Measurements from ENCODE around the gene PDLIM5.

PDLIM5 gene

GRCh38 chr4:94574050-94574449 lies 122.3 kb downstream of the PDLIM5 start:
- no peak overlapping the region for H2AFZ ChIP-seq
- TF ChIP-seq CTCF (IDR thresholded peaks at IDR 0.05) = no peak
- H3K36me3 ChIP-seq (ENCODE audit: control insufficient read depth, insufficient read depth, low read length) = no peaks in the 10 kb centered on the region
- no peaks in the 10 kb centered on the region for H3K79me2 ChIP-seq
- no peak overlapping the region for H3K4me2 ChIP-seq (ENCODE audit: low read length)
- no peaks in the 10 kb centered on the region for H3K27me3 ChIP-seq (ENCODE audit: control insufficient read depth, insufficient read depth, low read length)
- H3K4me1 ChIP-seq = no peaks in the 10 kb centered on the region
- no peaks in the 10 kb centered on the region for H3K9me3 ChIP-seq (ENCODE audit: control insufficient read depth, low read length)
- no peak overlapping the region for H3K4me3 ChIP-seq (ENCODE audit: low read depth, low read length)
- H3K9ac ChIP-seq = no peak overlapping the region
- no peak overlapping the region for H3K27ac ChIP-seq

DNA sequence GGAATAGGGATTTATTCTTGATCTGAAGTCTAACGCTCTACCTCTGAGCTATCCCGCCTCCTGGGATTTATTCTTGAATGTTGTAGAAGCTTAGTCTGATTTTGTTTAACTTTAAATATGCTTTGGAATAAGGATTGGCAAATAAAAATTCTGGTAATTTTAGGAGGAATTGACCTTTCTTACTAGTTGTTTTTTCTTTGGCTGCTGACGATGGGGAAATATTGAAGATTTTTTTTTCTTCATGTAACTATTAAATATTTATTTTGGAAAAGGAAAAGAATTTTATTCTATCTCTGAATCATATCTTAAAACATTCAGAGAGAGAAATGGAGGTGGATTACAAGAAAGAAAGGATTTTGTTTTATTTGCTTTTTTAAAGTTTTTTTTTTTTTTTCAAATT lies 122.9 kb downstream of the PDLIM5 start:
- Histone ChIP-seq H3K9me3 (ENCODE audit: control insufficient read depth, low read length) (no peaks in the 10 kb centered on the region), H3K79me2 (no peaks in the 10 kb centered on the region), H3K36me3 (ENCODE audit: control insufficient read depth, insufficient read depth, low read length) (no peaks in the 10 kb centered on the region), H2AFZ (no peak overlapping the region), H3K4me1 (no peaks in the 10 kb centered on the region), H3K9ac (no peak overlapping the region), H3K27me3 (ENCODE audit: control insufficient read depth, insufficient read depth, low read length) (no peaks in the 10 kb centered on the region), H3K27ac (no peak overlapping the region), H3K4me3 (ENCODE audit: low read depth, low read length) (no peak overlapping the region), H3K4me2 (ENCODE audit: low read length) (no peak overlapping the region)
- no peak for TF ChIP-seq CTCF (IDR thresholded peaks at IDR 0.05)

DNA sequence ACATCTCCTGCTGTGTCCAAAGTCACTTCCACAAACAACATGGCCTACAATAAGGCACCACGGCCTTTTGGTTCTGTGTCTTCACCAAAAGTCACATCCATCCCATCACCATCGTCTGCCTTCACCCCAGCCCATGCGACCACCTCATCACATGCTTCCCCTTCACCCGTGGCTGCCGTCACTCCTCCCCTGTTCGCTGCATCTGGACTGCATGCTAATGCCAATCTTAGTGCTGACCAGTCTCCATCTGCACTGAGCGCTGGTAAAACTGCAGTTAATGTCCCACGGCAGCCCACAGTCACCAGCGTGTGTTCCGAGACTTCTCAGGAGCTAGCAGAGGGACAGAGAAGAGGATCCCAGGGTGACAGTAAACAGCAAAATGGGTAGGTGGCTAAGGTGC lies 123.9 kb downstream of the PDLIM5 start:
- no peaks in the 10 kb centered on the region for H3K79me2 ChIP-seq
- H3K9ac ChIP-seq = no peak overlapping the region
- H3K4me3 ChIP-seq (ENCODE audit: low read depth, low read length) = no peak overlapping the region
- H3K4me1 ChIP-seq = no peaks in the 10 kb centered on the region
- H2AFZ ChIP-seq = no peak overlapping the region
- no peak overlapping the region for H3K4me2 ChIP-seq (ENCODE audit: low read length)
- no peak overlapping the region for H3K27ac ChIP-seq
- H3K9me3 ChIP-seq (ENCODE audit: control insufficient read depth, low read length) = no peaks in the 10 kb centered on the region
- no peaks in the 10 kb centered on the region for H3K36me3 ChIP-seq (ENCODE audit: control insufficient read depth, insufficient read depth, low read length)
- no peaks in the 10 kb centered on the region for H3K27me3 ChIP-seq (ENCODE audit: control insufficient read depth, insufficient read depth, low read length)
- no peak for TF ChIP-seq CTCF (IDR thresholded peaks at IDR 0.05)

GRCh38 chr4:94576210-94576609 lies 124.5 kb downstream of the PDLIM5 start:
- Histone ChIP-seq H3K27me3 (ENCODE audit: control insufficient read depth, insufficient read depth, low read length) (no peaks in the 10 kb centered on the region), H3K4me2 (ENCODE audit: low read length) (no peak overlapping the region), H3K79me2 (no peaks in the 10 kb centered on the region), H3K4me3 (ENCODE audit: low read depth, low read length) (no peak overlapping the region), H3K4me1 (no peaks in the 10 kb centered on the region), H2AFZ (no peak overlapping the region), H3K9me3 (ENCODE audit: control insufficient read depth, low read length) (no peaks in the 10 kb centered on the region), H3K36me3 (ENCODE audit: control insufficient read depth, insufficient read depth, low read length) (no peaks in the 10 kb centered on the region), H3K9ac (no peak overlapping the region), H3K27ac (no peak overlapping the region)
- no peak for TF ChIP-seq CTCF (IDR thresholded peaks at IDR 0.05)

DNA sequence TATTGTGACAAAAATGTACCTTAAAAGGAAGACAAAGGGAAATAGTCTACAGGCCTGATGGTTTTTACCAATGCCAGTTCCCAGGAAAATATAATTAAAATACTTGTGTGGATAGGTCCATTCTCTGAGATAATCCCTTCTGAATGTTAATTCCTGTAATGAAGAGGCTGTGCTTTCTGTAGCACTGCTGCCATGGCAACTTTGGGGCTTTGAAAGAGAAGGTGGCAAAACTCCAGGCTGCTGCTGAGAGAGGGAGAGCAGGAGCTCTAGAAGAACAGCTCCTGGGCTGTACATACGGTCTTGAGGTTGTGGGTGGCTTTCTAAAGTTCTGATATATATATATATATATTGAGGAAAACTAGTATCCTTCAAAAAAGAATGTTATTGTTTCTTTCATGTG lies 125.4 kb downstream of the PDLIM5 start:
- H3K4me2 ChIP-seq (ENCODE audit: low read length) = no peak overlapping the region
- H3K79me2 ChIP-seq = no peaks in the 10 kb centered on the region
- H3K9me3 ChIP-seq (ENCODE audit: control insufficient read depth, low read length) = no peaks in the 10 kb centered on the region
- H2AFZ ChIP-seq = no peak overlapping the region
- TF ChIP-seq CTCF (IDR thresholded peaks at IDR 0.05) = no peak
- H3K9ac ChIP-seq = no peak overlapping the region
- no peak overlapping the region for H3K27ac ChIP-seq
- no peaks in the 10 kb centered on the region for H3K4me1 ChIP-seq
- H3K4me3 ChIP-seq (ENCODE audit: low read depth, low read length) = no peak overlapping the region
- no peaks in the 10 kb centered on the region for H3K36me3 ChIP-seq (ENCODE audit: control insufficient read depth, insufficient read depth, low read length)
- H3K27me3 ChIP-seq (ENCODE audit: control insufficient read depth, insufficient read depth, low read length) = no peaks in the 10 kb centered on the region

Data from parathyroid adenoma (tissue), 2 donors.